SK-N-SH (cell line): Measurements from ENCODE around the gene ZNF646. TPM values are rescaled to one million over a fixed set of nuclear protein-coding genes. Genes with fewer than 3 reads are reported as not detected.

Source experiments
- CTCF ChIA-PET: fragments of 300-600, 350-600 bp; formaldehyde crosslinking; extraction: SDS; loops from one replicate; lab custom pipeline; 2021; lab: Yijun Ruan, JAX
- POLR2A ChIA-PET: fragments of 350-600 bp; sonication (Branson Sonifier 250); formaldehyde crosslinking; extraction: SDS; loops from one replicate; lab custom pipeline; 2020; ENCODE audit warnings: antibody characterized with exemption, inconsistent platforms; lab: Yijun Ruan, JAX
- DNase-seq: peaks from one replicate; pipeline ENCODE4 v3.0.0; 2012
- H2AFZ ChIP-seq: fragments of 200-600 bp; sonication (generic); 2 replicates; pipeline ENCODE4 v1.8.1; 2016; ENCODE audit warnings: antibody characterized with exemption, mild to moderate bottlenecking, low read depth
- H3F3A ChIP-seq: fragments of 200-600 bp; sonication (generic); replicated peaks from 2 replicates; pipeline ENCODE3; 2016; ENCODE audit warnings: antibody characterized with exemption, mild to moderate bottlenecking; ENCODE audit not compliant: insufficient read depth
- H3K27ac ChIP-seq, 2 experiments: fragments of 200-500 bp in 1 of 2; fragments of 200-600 bp in 1 of 2; sonication (Bioruptor generic) in 1 of 2; sonication (generic), shearing (Covaris generic) in 1 of 2; 2 replicates each; pipeline versions ENCODE4 v1.5.1 to v1.6.1; 2014 to 2016; ENCODE audit warnings: low read depth in 2 of 2, inconsistent platforms in 1 of 2, low read length in 1 of 2, mild to moderate bottlenecking in 1 of 2, mixed read lengths in 1 of 2
- H3K27me3 ChIP-seq: fragments of 200-600 bp; sonication (generic), shearing (Covaris generic); 2 replicates; pipeline ENCODE4 v1.6.1; 2016; ENCODE audit warnings: mixed run types; ENCODE audit not compliant: insufficient read depth
- H3K36me3 ChIP-seq, 2 experiments: fragments of 200-500 bp in 1 of 2; fragments of 200-600 bp in 1 of 2; sonication (Bioruptor generic) in 1 of 2; sonication (generic) in 1 of 2; replicated peaks in 1 of 2; 2 replicates each; pipeline versions ENCODE3 to v1.5.1; 2014 to 2016; ENCODE audit warnings: low read length in 1 of 2, mild to moderate bottlenecking in 1 of 2; ENCODE audit not compliant: insufficient read depth in 2 of 2, control insufficient read depth in 1 of 2
- H3K4me1 ChIP-seq, 2 experiments: fragments of 200-500 bp in 1 of 2; fragments of 200-600 bp in 1 of 2; sonication (Bioruptor generic) in 1 of 2; sonication (generic), shearing (Covaris generic) in 1 of 2; 2 replicates each; pipeline versions ENCODE4 v1.5.1 to v1.6.1; 2014 to 2016; ENCODE audit warnings: low read depth in 1 of 2, low read length in 1 of 2, mixed run types in 1 of 2; ENCODE audit not compliant: insufficient read depth in 2 of 2, control insufficient read depth in 1 of 2
- H3K4me2 ChIP-seq: fragments of 200-600 bp; sonication (generic), shearing (Covaris generic); 2 replicates; pipeline ENCODE4 v1.6.1; 2017; ENCODE audit warnings: mixed run types
- H3K4me3 ChIP-seq, 2 experiments: fragments of 200-500 bp in 1 of 2; fragments of 200-600 bp in 1 of 2; sonication (Bioruptor generic) in 1 of 2; sonication (generic), shearing (Covaris generic) in 1 of 2; 2 replicates each; pipeline versions ENCODE4 v1.5.1 to v1.8.1; 2014 to 2016; ENCODE audit warnings: low read depth in 2 of 2, inconsistent platforms in 1 of 2, low read length in 1 of 2, mild to moderate bottlenecking in 1 of 2, mixed read lengths in 1 of 2, moderate library complexity in 1 of 2
- H3K79me2 ChIP-seq: fragments of 200-600 bp; sonication (generic); 2 replicates; pipeline ENCODE4 v1.8.1; 2017; ENCODE audit warnings: mild to moderate bottlenecking; ENCODE audit not compliant: insufficient read depth
- H3K9ac ChIP-seq: fragments of 200-600 bp; sonication (generic); 2 replicates; pipeline ENCODE4 v1.6.1; 2017; ENCODE audit warnings: mixed run types
- H3K9me2 ChIP-seq: fragments of 200-600 bp; sonication (generic); 2 replicates; pipeline ENCODE4 v1.6.1; 2017; ENCODE audit warnings: mixed run types
- H3K9me3 ChIP-seq: fragments of 200-600 bp; sonication (generic); 2 replicates; pipeline ENCODE4 v1.6.1; 2017; ENCODE audit warnings: mixed run types, mild to moderate bottlenecking, moderate library complexity
- H4K20me1 ChIP-seq: fragments of 200-600 bp; sonication (generic); 2 replicates; pipeline ENCODE4 v1.6.1; 2017; ENCODE audit warnings: mild to moderate bottlenecking, mixed run types; ENCODE audit not compliant: insufficient read depth
- CHD2 ChIP-seq: fragments of 150-350 bp; IDR thresholded peaks from 2 replicates; pipeline ENCODE4 v1.6.1; 2018; ENCODE audit warnings: low read length; ENCODE audit not compliant: partially characterized antibody
- ELF1 ChIP-seq: IDR thresholded peaks from 2 replicates; pipeline ENCODE4 v1.4.0; 2012
- FOSL2 ChIP-seq: IDR thresholded peaks from 2 replicates; pipeline ENCODE4 v1.4.0; 2012; ENCODE audit warnings: low read depth, mild to moderate bottlenecking, moderate library complexity, borderline replicate concordance
- FOXM1 ChIP-seq: IDR thresholded peaks from 2 replicates; pipeline ENCODE4 v1.4.0; 2012; ENCODE audit warnings: low read depth, mild to moderate bottlenecking
- GATA2 ChIP-seq: sonication (generic); formaldehyde crosslinking; IDR thresholded peaks from 2 replicates; pipeline ENCODE4 v1.5.0; 2020; ENCODE audit warnings: mild to moderate bottlenecking, missing genetic modification reagents
- MEF2A ChIP-seq: IDR thresholded peaks from 2 replicates; pipeline ENCODE4 v1.4.0; 2012; ENCODE audit warnings: low read depth, borderline replicate concordance
- POLR2AphosphoS5 ChIP-seq: IDR thresholded peaks from 2 replicates; pipeline ENCODE4 v1.6.1; 2012; ENCODE audit warnings: low read depth, low read length
- RAD21 ChIP-seq: IDR thresholded peaks from 2 replicates; pipeline ENCODE4 v1.6.1; 2012; ENCODE audit warnings: mild to moderate bottlenecking, low read length
- RFX5 ChIP-seq: IDR thresholded peaks from 2 replicates; pipeline ENCODE4 v1.6.1; 2012; ENCODE audit warnings: mild to moderate bottlenecking, improper control_type of control experiment, low read length
- RXRA ChIP-seq: IDR thresholded peaks from 2 replicates; pipeline ENCODE4 v1.4.0; 2012; ENCODE audit warnings: low read depth, mild to moderate bottlenecking, borderline replicate concordance
- SIN3A ChIP-seq: IDR thresholded peaks from 2 replicates; pipeline ENCODE4 v1.6.1; 2012; ENCODE audit warnings: low read depth, mild to moderate bottlenecking, low read length, moderate library complexity, borderline replicate concordance
- TEAD4 ChIP-seq: IDR thresholded peaks from 2 replicates; pipeline ENCODE4 v1.4.0; 2012; ENCODE audit warnings: mild to moderate bottlenecking, borderline replicate concordance; ENCODE audit not compliant: insufficient read depth
- YY1 ChIP-seq: IDR thresholded peaks from 2 replicates; pipeline ENCODE4 v1.4.0; 2012; ENCODE audit warnings: low read depth, mild to moderate bottlenecking
- WGBS: methylation state at CpG from one replicate; pipeline ENCODE4 v1.1.6; 2017; ENCODE audit warnings: low lambda C conversion rate; 5-methylcytosine and 5-hydroxymethylcytosine counted together
- polyA plus RNA-seq, 3 experiments: library from polyadenylated mRNA; depleted of rRNA; stranded (reverse); fragments of >200 nt; gene quantifications; 2 replicates each; pipeline ENCODE4 v1.2.3, GENCODE V29; 2012
- TF ChIP-seq, protein P1 (sequence below): fragments of 150-350 bp; IDR thresholded peaks from 2 replicates; pipeline ENCODE4 v1.6.1; 2017; ENCODE audit warnings: antibody characterized with exemption, low read length, low read depth, borderline replicate concordance
- TF ChIP-seq, protein P2 (sequence below): IDR thresholded peaks from 2 replicates; pipeline ENCODE4 v1.4.0; 2012; ENCODE audit warnings: low read depth
- TF ChIP-seq, protein P3 (sequence below): fragments of 150-350 bp; IDR thresholded peaks from 2 replicates; pipeline ENCODE4 v1.6.1; 2016; ENCODE audit warnings: mild to moderate bottlenecking, low read depth, low read length
- TF ChIP-seq, protein P4 (sequence below): IDR thresholded peaks from 2 replicates; pipeline ENCODE4 v1.6.1; 2012; ENCODE audit warnings: mild to moderate bottlenecking, low read depth, low read length, moderate library complexity
- TF ChIP-seq, protein P5 (sequence below): IDR thresholded peaks from 2 replicates; pipeline ENCODE4; 2012
- TF ChIP-seq, protein P6 (sequence below): IDR thresholded peaks from 2 replicates; pipeline ENCODE4 v1.4.0; 2012; ENCODE audit warnings: low read depth, borderline replicate concordance

Gene ZNF646
- polyA plus RNA-seq, 1 of the 3 experiments (the other 2 are of a cell fraction) = 3.4 TPM

DNA sequence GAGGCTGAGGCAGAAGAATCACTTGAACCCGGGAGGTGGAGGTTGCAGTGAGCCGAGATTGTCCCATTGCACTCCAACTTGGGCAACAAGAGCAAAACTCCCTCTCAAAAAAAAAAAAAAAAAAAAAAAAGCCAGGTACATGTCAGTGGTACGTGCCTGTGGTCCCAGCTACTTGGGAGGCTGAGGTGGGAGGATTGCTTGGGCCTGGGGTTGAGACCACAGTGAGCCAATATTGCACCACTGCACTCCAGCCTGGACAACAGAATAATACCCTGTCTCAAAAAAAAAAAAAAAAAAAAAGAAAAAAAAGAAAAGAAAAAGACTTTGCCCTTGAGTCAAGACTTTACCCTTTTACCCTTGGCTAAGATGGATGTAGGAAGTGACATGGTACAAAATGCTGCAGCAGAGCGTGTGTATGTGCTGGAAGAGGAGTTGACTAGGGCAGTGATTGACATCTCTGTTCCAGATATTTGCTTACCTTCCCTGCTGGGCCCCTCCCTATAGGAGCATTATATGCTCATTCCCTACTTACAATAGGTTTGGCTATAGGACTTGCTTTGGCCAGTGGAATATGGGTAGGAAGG is 30.2 kb upstream of the ZNF646 start:
- Histone ChIP-seq H3K9me2 (no peaks in the 10 kb centered on the region), H3K9ac (no peak overlapping the region), H3F3A (peaks cover 4% of the 10 kb centered on the region), H3K4me2 (no peak overlapping the region), H3K4me3 (no peak overlapping the region), H4K20me1 (no peaks in the 10 kb centered on the region), H3K27me3 (no peaks in the 10 kb centered on the region), H3K36me3 (peaks cover 16 to 20% of the 10 kb centered on the region in 2 experiments), H3K4me1 (no peaks in the 10 kb centered on the region), H3K79me2 (no peaks in the 10 kb centered on the region), H2AFZ (no peak overlapping the region), H3K9me3 (no peaks in the 10 kb centered on the region), H3K27ac (no peak overlapping the region)
- WGBS = 93% methylated on average over 4 of the region's 4 CpGs
- POLR2A ChIA-PET = interaction anchor here (1.1 kb wide), 1 partner anchor 25 kb away, joined by 3 read pairs; no protein-coding TSS in a partner anchor
- CTCF ChIA-PET = interaction anchor here (0.6 to 1.2 kb wide), 2 partner anchors 11 to 59 kb away, joined by 3 to 4 read pairs; partner anchors contain the start of genes HSD3B7 and STX4
- TF ChIP-seq, protein P1, sequence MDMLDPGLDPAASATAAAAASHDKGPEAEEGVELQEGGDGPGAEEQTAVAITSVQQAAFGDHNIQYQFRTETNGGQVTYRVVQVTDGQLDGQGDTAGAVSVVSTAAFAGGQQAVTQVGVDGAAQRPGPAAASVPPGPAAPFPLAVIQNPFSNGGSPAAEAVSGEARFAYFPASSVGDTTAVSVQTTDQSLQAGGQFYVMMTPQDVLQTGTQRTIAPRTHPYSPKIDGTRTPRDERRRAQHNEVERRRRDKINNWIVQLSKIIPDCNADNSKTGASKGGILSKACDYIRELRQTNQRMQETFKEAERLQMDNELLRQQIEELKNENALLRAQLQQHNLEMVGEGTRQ = no peak
- TF ChIP-seq, protein P2, sequence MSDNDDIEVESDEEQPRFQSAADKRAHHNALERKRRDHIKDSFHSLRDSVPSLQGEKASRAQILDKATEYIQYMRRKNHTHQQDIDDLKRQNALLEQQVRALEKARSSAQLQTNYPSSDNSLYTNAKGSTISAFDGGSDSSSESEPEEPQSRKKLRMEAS = no peak
- TF ChIP-seq, protein P3, sequence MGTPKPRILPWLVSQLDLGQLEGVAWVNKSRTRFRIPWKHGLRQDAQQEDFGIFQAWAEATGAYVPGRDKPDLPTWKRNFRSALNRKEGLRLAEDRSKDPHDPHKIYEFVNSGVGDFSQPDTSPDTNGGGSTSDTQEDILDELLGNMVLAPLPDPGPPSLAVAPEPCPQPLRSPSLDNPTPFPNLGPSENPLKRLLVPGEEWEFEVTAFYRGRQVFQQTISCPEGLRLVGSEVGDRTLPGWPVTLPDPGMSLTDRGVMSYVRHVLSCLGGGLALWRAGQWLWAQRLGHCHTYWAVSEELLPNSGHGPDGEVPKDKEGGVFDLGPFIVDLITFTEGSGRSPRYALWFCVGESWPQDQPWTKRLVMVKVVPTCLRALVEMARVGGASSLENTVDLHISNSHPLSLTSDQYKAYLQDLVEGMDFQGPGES = no peak
- TF ChIP-seq, protein P4, sequence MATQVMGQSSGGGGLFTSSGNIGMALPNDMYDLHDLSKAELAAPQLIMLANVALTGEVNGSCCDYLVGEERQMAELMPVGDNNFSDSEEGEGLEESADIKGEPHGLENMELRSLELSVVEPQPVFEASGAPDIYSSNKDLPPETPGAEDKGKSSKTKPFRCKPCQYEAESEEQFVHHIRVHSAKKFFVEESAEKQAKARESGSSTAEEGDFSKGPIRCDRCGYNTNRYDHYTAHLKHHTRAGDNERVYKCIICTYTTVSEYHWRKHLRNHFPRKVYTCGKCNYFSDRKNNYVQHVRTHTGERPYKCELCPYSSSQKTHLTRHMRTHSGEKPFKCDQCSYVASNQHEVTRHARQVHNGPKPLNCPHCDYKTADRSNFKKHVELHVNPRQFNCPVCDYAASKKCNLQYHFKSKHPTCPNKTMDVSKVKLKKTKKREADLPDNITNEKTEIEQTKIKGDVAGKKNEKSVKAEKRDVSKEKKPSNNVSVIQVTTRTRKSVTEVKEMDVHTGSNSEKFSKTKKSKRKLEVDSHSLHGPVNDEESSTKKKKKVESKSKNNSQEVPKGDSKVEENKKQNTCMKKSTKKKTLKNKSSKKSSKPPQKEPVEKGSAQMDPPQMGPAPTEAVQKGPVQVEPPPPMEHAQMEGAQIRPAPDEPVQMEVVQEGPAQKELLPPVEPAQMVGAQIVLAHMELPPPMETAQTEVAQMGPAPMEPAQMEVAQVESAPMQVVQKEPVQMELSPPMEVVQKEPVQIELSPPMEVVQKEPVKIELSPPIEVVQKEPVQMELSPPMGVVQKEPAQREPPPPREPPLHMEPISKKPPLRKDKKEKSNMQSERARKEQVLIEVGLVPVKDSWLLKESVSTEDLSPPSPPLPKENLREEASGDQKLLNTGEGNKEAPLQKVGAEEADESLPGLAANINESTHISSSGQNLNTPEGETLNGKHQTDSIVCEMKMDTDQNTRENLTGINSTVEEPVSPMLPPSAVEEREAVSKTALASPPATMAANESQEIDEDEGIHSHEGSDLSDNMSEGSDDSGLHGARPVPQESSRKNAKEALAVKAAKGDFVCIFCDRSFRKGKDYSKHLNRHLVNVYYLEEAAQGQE = no peak
- TF ChIP-seq TEAD4 (no peak), RFX5 (no peak), YY1 (no peak), CHD2 (no peak), FOSL2 (no peak), POLR2AphosphoS5 (no peak), RAD21 (no peak), RXRA (no peak), SIN3A (no peak), MEF2A (no peak), ELF1 (no peak), GATA2 (CRISPR knock-in tag) (no peak), FOXM1 (no peak)
- TF ChIP-seq, protein P5, sequence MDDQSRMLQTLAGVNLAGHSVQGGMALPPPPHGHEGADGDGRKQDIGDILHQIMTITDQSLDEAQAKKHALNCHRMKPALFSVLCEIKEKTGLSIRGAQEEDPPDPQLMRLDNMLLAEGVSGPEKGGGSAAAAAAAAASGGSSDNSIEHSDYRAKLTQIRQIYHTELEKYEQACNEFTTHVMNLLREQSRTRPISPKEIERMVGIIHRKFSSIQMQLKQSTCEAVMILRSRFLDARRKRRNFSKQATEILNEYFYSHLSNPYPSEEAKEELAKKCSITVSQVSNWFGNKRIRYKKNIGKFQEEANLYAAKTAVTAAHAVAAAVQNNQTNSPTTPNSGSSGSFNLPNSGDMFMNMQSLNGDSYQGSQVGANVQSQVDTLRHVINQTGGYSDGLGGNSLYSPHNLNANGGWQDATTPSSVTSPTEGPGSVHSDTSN = no peak
- TF ChIP-seq, protein P6, sequence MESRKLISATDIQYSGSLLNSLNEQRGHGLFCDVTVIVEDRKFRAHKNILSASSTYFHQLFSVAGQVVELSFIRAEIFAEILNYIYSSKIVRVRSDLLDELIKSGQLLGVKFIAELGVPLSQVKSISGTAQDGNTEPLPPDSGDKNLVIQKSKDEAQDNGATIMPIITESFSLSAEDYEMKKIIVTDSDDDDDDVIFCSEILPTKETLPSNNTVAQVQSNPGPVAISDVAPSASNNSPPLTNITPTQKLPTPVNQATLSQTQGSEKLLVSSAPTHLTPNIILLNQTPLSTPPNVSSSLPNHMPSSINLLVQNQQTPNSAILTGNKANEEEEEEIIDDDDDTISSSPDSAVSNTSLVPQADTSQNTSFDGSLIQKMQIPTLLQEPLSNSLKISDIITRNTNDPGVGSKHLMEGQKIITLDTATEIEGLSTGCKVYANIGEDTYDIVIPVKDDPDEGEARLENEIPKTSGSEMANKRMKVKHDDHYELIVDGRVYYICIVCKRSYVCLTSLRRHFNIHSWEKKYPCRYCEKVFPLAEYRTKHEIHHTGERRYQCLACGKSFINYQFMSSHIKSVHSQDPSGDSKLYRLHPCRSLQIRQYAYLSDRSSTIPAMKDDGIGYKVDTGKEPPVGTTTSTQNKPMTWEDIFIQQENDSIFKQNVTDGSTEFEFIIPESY = no peak
- no peak for DNase-seq
